ENCODE results near the gene NAV2.
A peak's percentile ranks its signal among the peaks of the same experiment; 100 is the strongest.
"Not testable (repeated sequence)": the region's sequence is repeated elsewhere in the genome, so short reads cannot be mapped to it uniquely, and the experiment has no call there.

NAV2 gene

DNA sequence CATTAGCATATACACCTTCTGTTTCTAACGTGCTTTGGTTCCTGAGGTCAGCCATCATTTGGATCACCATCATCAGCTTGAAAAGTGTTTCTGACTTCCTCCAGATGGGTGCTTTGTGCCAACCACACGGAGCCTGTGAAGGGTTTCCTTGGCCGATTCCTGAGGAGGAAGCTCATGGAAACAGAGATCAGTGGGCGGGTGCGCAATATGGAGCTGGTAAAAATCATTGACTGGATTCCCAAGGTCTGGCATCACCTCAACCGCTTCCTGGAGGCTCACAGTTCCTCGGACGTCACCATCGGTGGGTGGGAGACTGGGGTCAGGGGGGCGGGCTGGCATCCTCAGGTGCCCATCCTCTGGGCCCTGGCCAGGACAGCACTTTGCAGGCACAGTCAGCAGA, 392.8 kb downstream of the NAV2 start:
- no peak for DNase-seq

DNA sequence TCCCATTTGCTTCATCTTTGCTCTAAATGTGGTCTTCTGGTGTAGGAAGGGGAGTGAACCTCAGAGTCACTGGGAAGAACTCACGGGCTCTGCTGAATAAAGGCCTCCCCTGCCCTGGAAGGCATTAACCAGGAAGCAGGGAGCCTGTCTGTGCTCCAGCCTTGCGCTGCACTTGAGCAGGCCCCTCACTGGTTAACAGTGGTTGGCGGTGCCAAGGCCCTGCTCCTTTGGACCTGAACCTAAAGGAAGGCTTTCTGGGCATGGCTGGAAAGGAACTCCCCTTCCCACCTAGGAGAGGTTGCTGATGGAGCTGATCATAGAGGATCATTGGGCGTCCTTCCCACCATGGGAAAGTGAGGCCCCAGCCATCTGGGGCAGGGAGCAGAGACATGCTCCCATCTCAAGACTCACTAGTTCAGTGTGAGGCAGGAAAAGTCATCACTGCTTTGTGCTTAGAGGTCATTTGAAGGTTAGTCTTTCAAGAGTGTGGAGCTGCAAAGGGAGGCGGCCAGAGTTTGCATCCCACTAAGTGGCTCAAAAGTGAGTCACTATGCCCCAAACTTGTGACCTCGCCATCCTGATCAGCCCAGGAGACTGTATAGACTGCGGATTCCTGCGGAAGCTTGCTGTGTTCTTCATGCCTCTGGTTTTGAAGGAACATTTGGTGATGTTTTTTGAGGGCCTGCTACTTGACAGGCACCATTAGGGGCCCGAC, 397.3 kb downstream of the NAV2 start:
- DNase-seq, result no peak

DNA sequence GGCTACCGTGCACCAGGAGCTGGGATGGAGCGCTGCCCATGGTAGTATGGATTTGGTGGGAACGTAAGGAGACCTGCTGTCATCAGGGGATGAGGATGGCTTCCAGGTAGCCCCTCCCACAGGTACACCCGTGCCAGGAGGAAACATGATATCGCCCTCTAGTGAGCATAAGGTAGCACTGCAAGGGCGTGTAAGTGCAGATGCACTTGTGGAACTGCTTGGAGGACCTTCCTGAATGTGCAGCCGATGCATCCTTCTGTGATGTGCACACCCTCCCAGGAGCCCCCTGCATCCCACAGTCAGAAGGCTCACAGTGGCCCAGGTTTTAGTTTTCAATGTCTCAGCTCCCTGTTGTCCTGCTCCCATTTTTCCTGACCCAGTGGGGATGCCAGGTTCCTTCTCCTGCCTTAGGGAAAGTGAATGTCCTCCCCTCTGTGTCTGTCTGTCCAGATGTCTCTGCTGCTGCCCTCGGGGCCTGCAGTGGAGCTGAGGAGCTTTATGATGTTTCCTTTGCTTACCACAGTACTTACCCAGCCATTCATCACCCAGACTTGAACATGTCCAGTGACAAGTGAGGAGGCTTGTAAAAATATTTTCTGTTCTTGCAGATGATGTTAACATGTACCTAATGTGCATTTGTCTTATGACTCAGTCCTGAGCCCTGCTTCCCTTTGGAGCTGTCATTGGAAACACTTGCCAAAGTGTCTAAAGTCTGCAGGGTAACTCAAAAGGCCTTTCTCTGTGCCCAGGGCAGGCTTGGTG, 398.5 kb downstream of the NAV2 start:
- DNase-seq, result no peak

DNA sequence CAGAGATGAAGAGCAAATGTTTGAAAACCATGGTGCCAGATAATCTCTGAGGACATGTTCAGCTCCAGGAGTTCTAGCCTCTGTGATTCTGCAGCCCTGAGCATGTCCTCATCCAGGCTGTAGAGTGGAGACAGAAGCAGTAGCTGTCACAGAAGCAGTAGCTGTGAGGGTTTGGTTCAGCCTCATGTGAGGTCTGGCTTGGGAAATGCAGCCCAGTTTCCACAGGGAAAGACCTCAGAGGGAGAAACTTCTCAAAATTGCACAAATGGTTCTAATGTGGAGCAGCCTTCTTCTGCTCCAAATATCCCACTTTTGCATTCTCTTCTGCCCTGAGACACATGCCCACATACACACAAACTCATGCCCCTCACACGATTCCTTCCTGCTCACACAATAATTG, 399.2 kb downstream of the NAV2 start:
- no peak for DNase-seq

DNA sequence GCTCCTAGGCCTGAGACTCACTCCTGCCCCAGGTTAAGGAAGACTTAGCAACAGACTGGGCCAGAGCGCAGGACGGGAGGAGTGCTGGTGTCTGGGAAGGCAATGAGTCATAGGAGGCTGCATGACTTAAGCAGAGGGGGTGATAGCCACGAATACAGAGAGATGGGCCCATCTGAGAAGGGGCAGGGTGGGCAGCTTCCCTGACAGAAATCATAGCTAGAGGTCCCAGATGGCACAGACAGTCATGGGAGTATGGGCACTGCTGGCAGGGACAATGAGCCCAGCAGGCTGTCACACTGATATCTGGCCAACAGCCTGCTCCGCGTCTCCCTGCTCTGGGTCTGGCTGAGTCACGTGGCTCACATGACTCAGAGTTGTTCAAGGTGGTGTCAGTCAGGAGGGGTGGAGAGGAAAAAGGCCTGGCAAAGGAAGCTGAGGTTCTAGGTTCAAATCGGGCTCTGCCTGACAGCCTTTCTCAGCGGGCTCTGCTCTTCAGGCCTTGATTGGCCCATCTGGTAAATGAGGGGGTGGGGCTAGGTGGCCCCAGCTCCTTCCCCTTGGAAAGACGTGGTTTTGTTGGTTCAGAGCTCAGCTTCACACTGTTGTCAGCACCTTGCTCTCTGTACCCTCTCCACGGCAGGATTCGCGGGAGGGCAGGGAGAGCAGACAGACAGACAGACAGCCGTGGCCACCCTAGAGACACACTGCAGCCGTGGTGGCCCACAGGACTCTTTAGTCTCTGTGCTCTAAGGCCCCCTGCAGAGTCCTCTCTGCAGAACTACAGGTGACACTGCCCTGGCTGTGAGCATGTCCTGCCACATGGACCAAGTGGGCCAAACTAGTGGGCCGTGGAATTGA, 399.9 kb downstream of the NAV2 start:
- peak; percentile 43 for DNase-seq

DNA sequence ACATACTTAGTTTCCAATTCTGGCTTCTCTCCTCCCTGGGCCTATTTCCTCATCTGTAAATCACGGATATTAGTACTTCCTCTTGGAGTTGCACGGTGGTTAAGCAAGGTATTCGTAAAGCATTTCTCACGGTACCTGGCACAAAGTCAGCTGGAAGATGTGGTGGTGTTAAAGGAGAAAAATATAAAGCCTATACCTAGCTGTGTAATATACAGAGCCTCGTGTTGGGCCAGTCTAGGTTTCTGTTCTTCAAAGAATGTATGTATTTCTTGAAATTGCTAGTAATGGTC, 400.5 kb downstream of the NAV2 start:
- no peak for DNase-seq

DNA sequence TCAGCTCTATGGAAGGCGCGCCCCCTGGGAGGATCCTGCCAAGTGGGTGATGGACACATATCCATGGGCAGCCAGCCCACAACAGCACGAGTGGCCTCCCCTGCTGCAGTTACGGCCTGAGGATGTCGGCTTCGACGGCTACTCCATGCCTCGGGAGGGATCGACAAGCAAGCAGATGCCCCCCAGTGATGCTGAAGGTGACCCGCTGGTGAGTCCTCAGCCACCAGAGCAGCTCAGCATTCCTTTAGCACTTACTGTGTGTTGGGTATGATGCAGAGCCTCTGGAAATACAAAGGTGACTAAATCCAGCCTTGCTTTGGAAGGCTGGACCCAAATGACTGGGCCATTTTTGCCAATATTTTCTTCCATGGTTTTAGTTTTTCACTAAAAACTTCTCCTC, 402.0 kb downstream of the NAV2 start:
- DNase-seq, result no peak

DNA sequence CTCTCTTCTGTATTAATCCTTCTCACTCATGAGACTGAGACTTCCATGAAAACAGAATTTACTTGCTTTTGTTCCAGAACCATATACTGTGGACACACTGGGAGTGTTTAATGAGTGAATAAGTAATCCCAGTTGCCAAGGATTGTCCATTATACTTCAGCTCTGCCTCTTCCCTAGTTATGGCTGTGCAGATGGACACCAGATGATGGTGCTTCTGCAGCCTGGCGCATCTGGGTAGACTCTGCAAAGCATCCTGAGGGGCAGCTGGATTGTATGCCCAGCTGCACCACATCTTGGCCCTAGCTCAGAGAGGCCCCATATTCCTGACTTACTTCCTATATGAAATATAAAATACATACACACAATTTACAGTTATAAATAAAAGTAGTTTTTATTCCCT, 404.2 kb downstream of the NAV2 start:
- DNase-seq, result no peak

DNA sequence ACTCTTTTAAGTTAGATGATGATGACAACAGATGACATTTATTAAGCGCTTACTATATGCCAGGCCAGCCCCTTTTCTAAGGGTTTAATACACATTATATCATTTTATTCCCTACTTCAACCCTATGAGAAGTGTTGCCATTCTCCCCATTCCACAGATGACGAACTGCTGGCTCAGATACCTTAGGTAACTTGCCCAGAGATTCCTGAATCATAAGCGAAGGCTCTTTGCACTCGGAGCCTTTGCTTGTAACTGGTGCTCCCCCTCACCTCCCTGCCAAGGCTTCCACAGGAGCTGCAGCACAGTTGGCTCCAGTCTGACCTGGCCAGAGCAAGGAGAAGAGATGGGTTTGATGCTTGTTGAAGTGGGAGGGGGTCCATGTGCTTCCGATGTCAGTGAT, 404.7 kb downstream of the NAV2 start:
- no peak for DNase-seq

DNA sequence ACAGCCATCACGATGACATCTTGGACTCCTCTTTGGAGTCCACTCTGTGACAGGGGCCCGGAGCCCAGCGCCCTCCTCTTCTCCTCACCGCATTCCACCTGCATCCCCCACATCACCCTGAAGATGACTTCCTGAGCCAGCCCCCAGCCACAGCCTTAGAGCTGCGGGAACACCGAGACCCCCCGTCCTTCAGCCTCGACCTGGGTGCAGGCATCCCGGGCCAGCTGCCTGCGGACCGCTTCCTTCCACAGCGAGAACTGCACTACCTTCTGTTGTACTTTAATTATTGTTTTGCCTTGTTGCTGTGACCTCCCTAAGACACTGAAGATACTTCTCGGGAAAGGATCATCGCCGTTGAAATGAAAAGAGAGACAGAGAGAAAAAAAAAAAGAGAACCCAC, 405.6 kb downstream of the NAV2 start:
- no peak for DNase-seq

DNA sequence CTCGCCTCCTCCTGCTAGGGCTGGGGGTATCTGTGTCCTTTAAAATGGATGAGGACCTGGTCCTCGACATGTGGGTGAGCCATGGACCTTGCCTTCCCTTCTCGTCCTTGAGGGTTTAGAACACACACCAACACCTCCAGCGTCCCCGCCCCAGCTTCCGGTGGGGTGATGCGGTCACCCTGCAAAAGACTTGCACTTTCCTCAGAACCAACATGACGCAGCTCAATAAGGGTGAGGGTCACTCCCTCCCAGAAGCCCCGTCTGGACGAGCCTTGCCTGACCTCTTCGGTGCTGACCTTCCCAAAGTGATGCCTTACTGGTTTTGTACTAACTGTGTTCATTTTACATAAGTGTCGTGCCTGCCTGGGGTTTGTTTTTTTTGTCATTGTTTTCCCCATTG, 406.7 kb downstream of the NAV2 start:
- DNase-seq, result no peak

DNA sequence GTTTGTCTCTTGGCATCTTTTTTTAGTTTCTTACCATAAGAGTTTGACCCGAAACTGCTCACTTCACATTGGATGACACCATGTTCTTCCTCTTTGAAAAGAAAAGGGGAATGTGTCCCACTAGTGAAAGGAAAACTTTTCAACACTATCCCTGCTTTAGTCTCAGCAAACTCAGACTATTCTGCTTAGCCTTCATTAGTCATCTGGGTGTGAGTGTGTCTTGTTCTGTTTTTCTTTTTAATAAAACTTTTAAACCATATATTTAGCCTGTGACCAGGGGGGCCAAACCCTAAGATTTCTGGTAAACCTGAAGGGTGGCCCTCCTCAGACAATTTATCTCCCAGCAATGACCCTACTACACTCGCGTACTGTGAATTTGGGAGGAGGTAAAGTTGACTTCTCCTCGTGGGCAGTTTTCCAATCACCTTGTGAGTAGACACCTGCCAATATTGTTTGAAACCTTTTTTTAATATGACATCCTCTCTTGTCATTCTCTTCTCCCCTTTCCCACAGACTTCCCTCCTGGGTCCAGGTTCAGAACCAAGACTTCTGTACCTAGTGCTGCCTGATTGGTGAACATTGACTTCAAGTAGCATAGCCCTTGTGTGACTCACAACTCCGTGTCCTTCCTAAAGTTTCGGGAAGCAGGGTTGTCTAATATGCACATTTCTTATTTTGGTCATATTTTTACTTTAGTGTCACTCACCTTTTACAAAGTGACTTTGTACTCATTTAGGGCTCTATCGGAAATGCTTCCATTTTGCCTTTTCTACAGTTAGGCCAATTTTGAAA, 407.7 kb downstream of the NAV2 start:
- no peak for DNase-seq

DNA sequence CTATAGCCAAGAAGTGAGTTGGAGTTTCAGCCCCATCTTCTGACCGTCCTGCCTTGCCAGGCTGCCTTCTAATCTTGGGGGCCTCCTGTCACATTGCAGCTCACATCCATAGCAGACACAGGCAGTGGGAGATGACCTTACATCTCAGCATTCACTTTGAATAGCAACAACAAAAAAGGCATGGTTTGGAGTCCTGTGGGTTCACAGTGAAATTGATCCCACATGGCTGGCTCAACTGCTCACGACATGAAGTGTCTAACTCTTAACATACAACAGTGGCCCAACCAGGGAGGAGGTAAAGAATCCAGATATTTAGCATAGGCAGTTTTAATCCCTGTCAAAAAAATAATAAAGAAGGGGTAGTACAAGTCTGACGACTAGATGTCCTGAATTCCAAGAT, 409.5 kb downstream of the NAV2 start:
- DNase-seq, result no peak

DNA sequence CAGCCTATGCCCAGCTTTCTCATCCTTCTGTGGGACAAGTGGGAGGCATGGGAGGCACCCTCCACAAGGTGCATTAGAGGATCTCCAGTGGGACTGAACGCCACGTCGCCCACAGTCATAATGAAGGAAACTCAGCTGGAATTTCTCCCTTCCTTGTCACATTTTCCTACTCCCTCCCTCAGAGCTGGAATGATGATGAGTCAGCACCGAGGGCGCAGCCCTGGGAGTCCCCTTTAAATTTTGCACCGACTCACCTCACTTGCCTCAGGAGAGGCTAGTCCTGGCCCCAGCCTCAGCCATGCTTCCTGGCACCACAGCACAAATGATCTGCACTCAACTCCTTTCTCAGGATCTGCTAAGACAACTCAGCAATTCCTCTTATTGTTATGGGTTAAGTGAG, 413.3 kb downstream of the NAV2 start:
- DNase-seq, result no peak

DNA sequence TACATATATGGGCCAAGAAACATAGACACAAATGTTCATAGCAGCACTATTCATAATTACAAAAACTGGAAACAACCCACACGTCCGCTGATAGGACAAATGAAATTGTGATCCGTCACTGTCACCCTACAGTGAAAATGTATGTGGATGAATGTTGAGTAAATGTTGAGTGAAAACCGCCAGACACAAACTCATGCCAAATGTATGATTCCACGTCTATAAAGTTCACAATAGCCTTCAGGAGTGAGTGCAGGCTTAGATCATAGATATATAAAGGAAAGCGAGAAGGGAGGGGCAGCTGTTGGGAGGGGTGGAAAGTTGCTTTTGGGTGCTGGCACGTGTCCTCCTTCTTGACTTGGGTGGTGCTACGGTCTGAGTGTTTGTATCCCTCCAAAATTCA, 414.1 kb downstream of the NAV2 start:
- DNase-seq, result no peak

DNA sequence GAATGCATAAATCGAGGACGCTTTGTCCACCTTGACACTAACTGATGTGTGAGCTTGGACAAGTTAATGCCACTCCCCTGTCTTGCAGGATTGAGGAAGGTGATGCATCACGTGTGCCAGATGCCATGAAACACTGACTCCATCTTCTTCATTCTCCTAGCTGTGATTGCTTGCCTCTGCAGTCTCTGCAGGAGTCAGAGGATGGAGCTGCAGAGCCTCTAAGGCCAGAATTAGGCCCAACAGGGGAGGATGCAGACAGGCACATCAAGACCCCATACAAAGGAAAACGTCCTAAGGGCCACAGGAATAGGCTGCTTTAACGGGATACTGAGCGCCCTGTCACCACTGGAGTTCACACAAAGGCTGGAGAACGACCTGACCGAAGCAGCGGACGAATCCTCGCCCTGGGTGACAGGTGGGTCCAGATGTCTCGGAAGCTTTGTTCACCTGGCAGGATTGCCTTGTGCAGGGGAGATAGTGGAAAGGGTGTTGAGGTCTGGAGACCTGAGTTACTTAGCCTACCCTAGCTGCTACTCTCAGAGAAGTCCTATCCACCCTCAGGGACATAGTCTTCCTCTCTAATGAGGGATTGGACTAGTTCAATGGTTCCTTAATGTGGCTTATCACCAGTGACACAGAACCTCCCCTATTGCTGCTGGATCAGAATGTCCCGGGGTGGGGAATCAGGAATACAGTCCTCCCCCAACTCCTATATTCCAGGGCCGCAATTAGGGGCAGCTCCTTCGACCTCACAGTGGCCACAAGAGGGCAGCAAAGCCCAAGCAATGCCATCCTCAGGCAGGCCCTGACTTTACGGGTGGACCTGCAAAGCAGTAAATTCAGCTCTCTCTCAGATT, 415.3 kb downstream of the NAV2 start:
- peak; percentile 78 for DNase-seq

DNA sequence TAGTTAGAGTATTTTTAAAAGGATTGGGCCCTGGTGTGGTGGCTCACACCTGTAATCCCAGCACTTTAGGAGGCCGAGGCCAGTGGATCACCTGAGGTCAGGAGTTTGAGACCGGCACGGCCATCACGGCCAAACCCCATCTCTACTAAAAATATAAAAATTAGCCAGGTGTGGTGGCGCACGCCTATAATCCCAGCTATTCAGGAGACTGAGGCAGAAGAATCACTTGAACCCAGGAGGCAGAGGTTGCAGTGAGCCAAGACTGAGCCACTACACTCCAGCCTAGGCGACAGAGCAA, 415.8 kb downstream of the NAV2 start:
- not testable (repeated sequence) for DNase-seq

DNA sequence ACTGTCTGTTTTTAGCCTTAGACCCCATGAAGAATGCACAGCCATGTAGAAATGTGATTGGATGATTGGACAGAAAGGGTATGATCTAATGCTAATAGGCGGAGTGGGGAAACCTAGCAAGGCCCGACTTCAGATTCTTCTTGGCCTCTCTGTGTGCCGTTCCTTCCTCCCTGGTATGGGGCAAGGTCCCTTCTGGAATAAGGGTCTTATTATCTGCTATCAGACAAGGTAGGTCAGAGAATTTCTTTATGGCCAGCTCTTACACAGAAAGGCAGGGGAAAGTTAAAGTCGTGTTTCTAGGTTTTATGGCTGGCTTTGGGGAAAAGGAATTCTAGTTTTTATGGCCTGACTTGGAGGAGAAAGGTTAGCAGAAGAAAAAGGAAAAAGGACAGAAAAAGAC, 417.0 kb downstream of the NAV2 start:
- no peak for DNase-seq

DNA sequence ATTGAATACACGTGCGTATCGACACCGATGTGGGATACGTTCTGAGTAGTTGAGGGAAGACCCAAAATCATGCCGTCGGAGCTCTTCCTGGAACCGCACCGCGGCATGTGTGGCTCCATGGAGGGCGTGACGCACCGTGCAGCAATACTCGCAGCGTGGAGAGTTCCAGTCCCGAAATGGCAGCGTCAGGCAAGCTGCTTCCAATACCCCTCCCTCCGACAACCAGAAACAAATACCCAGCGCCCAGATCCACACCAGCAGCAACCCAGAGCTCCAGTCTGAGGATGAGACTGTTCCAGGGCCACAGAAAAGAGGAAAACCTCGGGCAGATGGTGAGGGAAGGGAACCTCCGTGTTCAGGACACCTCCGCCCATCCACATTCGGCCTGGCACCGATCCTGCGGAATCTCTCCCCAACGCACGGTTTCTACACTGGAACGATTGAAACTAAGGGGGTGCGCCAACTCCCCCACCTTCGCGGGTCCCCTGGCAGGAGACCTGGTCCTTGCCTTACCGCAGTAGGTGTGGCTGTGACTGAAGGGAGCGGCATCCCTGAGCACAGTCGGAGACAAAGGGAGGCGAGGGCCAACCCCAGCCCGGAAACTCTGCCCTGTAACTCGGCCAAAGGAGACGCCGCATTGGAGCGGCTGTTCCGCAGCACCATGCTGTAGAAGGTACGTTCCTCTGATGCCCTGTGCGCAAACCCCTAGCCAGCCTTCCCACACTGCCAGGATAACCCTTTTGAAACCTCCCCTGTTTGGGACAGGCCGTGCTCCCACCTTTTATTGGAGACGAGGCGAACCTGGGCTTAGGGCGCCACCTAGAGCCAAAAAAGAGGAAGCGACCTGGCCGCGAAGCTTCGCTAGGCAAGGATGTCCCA, 419.4 kb downstream of the NAV2 start:
- DNase-seq, result peak; percentile 70

DNA sequence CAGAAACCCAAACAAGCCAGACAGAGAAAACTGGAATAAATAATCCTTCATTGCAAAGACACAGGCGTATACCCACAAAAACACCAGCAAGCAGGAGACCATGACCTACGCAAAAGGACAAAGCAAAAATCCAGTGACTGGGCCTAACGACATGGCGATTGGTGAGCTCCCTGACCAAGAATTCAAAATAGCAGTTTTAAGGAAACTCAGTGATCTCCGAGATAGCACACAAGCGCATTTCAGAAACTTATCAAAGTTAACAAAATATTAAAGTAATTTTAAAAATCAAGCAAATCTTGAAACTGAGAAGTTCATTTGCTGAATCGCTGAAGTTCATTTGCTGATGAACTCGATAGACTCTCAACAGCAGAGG, 420.0 kb downstream of the NAV2 start:
- no peak for DNase-seq

DNA sequence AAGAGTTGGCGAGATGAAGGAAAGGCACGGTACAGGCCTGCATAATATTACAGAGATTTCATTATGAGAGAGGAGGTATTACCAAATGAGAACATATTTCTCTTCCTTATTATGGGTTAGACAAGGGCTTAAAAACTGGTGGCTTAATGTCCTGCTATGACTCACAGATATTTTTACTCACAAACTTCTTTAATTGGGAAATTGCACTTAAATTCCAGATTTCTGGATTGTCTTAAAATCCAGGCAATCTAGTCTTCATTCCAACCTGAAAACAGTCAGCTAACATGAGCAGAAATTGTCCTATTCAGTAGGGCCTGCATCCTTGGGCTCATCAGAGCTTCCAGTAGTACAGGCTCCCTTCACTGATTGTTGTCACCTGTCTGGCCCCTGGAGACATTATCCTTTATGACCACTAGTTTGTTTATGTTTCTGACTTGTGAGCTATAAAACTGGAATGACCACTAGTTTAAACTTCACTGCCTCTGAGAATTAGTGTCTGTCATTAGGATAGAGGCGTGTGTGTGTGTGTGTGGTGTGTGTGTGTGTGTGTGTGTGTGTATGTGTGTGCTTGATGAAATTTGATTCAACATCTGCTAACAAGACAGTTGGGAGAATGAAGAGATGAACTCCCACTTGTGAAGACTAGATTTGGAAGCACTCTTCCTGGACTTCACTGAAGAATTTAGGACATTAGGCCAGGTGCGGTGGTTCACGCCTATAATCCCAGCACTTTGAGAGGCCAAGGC, 422.5 kb downstream of the NAV2 start:
- DNase-seq, result no peak

Measured in right hindlimb (tissue), 1 donor.